LoVo (cell line): Measurements from ENCODE around the gene ATRN.
"Not testable (repeated sequence)": the region's sequence is repeated elsewhere in the genome, so short reads cannot be mapped to it uniquely, and the experiment has no call there.

Experiments
- DNase-seq: peaks from one replicate; pipeline ENCODE4 v3.0.0-alpha.2; 2016; ENCODE audit warnings: low spot score

The ATRN gene

DNA sequence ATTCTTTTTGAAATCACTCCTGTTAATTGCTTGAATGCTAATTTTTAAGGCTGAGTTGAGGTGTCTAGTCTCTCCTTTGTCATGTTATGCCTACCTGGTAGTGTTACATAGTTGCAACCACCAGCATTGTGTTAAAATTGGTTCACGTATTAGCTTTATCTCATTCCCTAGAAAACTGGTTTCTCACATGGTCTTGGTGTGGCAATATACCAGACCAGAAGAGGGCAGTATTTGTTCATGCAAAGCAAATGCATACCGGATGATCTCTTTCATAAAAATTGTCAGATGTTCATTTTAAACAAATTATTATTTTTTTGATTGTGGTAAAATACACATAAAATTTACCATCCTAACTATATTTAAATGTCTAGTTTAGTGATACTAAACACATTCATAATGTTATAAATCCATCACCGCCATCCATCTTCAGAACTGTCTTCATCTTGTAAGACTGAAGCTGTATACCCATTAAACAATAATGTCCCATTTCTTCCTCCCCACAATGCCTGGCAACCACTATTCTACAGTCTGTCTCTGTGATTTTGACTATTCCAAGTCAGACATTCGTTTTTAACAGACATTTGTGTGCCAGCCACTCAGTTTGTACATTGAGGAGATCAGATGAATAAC, 92.8 kb downstream of the ATRN start:
- DNase-seq: peak; percentile 17

GRCh38 chr20:3565851-3566250, 95.0 kb downstream of the ATRN start:
- DNase-seq: no peak

DNA sequence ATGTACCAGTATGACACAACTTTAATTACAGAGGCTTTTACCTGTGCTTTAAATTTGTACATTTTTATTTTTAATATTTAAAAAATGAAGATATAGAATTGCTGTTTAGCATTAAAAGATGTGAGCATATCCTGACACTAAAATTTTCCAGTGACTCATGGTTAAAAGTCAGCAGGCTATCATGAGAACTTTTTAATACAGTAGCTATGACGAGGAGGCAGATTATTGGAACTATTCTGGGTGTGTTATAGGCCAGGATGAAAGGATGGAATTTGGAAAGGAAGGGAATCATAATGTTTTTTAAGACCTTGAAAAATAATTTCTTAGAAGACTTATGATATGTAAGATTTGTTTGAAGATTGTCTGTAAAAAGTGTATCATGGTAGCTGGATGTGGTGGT, 101.3 kb downstream of the ATRN start:
- DNase-seq: no peak

DNA sequence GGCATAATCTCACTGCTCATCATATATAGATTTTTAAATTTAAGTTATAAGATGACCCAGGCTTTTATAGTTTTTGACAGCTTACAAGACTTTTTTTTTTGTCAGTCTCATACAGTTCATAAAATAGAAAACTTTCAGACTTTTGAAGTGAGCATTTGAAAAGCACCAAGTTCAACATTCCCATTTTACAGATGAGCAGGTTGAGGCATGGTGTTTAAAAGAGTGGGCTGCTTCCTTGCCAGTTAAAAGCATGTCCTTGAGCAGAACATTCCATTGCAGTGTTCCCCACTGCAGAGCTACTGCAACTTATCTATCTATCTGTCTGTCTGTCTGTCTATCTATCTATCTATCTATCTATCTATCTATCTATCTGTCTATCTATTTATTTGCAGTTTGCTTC, 105.5 kb downstream of the ATRN start:
- DNase-seq: no peak

DNA sequence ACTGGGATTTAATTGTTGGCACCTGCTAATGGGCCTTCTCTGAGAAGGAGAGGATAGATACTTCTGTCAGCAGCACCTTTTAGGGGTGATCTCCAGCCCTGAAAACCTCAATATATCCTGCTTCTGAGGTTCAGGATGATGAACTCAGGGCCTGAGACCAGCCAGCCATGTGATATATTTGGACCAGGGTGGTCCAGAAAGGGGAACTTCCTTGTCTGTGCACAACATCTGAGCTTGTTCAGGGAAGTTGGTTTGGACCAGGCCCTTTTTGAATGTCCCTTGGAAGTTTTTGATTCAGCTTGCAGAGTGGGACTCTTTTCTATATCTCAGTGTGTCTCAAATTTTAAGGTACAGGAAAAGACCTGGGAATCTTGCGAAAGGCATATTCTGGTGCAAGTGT, 106.5 kb downstream of the ATRN start:
- no peak for DNase-seq

GRCh38 chr20:3580412-3580811, 109.6 kb downstream of the ATRN start:
- no peak for DNase-seq

- DNase-seq: no peak
These were observed 112.9 kb downstream of the ATRN start for GRCh38 chr20:3583765-3584164.

DNA sequence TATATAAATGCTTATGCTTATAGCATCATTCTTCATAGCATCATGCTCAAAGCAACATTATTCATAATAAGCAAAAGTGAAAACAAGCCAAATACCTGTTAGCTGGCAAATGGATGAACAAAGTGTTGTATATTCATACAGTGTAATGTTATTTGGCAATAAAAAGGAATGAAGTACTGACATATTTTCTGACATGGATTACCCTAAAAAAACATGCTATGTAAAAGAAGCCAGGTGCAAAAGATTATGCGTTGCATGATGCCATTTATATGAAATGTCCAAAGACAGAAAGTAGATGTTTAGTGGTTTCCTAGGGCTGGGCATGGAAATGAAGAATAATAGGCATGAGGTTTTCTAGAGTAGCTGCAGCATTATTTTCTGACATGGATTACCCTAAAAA, 115.3 kb downstream of the ATRN start:
- DNase-seq: no peak

- no peak for DNase-seq
These were observed 119.3 kb downstream of the ATRN start for GRCh38 chr20:3590164-3590563.

DNA sequence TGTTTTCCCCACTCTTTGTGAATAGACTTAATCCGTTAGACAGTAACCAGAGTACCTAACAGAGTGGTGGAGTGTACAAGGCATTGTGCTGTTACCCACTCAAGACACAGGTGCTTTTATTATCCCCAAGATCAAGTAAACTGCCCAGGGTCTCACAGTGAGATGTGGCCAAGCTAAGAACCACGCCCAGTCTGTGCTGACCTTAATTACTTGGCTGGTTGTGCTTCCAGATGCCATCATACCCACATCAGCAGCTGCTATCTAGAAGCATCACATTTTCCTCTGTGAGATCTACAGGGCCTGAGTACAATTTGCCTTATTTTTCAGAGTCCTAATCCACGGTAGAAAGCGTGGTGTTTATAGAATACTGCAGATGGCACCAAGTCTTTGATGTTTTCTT, 122.1 kb downstream of the ATRN start:
- no peak for DNase-seq

GRCh38 chr20:3595541-3595940, 124.7 kb downstream of the ATRN start:
- DNase-seq: no peak

DNA sequence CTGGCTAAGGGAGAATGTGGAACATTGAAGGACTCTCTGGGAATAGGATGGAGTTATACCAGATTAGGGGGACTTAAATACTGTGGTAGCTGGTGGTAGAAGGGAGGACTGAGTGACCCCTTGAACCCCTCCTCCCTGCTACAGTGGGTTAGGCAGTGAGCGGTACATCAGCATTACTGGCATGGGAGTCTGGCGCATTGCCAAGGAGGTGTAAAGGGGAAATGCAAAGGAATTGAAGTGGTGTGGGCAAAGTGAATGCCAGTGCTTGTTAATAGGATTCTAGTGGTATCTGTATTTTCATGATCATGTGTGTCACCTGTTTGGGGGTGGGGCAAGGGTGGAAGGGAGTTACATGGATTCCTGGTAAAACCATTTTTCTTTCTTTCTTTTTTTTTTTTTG, 132.3 kb downstream of the ATRN start:
- DNase-seq: no peak

DNA sequence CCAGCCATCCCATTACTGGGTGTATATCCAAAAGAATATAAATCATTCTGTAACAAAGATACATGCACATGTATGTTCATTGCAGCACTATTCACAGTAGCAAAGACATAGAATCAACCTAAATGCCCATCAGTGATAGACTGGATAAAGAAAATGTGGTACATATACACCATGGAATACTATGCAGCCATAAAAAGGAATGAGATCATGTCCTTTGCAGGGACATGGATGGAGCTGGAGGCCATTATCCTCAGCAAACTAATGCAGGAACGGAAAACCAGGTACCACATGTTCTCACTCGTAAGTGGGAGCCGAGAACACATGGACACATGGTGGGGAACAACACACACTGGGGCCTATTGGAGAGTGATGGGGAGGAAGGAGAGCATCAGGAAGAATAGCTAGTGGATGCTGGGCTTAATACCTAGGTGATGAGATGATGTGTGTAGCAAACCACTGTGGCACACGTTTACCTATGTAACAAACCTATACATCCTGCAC, 134.6 kb downstream of the ATRN start:
- DNase-seq: not testable (repeated sequence)

DNA sequence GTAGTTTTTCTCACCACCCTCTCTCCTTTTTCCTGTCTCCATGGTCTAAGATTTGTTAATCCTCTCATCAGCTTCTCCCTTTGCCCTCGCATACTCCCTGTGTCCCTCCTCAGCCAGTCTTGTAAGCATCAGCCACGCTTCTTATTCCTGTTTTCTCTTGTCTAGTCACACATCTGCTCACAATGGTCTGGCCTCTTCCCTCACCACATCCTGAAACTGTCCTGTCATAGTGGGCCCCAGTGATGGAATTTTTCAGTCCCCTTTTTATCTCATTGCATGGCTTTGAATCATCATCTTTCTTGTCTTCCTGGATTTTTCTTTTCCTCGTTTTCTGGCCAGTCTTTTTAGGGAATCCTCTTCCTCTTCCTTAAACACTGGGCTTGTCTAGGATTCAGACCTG, 135.2 kb downstream of the ATRN start:
- DNase-seq: no peak

GRCh38 chr20:3611901-3612300, 141.1 kb downstream of the ATRN start:
- no peak for DNase-seq

- DNase-seq: no peak
These were observed 142.2 kb downstream of the ATRN start for GRCh38 chr20:3612795-3613572.

DNA sequence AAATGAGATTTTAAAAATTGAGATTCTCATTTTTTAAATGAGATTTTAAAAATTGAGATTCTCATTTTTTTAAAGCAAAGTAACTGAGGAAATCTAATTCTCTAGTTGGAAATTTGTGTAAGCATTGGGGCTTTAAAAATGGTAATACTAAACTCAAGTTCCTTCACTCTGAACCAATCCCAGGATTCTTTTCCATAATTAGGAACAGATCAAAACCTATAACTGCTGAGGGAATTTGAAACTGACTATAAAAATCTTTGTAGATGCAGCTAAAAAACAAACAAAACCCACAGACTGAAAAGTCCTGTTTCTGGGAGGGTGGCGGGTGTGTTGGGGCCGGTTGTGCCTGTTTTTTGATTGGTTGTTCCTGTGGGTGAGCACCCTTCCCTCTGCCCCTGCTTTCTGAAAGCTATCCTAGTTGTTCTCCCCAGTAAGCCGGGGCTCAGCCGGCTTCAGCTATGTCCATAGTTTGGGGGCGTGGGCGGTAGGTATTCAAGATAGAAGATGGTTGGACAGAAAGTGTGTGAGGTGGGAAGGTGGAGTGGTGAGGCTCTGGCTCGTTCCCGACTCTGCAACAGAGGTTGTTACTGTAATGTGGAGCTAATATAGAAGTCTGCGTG, 143.1 kb downstream of the ATRN start:
- DNase-seq: no peak

DNA sequence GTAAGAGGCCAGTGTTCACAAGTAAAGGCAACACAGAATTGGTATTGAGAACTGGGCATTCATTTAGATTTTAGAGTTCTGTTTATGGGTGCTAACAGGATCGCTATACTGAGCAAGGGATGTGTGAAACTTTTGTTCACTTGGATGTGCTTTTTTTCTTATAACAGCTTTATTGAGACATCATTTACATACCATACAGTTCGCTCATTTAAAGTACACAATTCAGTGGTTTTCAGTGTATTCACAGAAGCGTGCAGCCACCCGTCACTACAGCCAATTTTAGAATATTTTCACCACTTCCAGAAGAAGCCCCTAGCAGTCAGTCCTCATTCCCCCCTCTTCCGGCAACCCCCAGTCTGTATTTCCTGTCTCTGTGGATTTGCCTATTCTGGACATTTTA, 143.6 kb downstream of the ATRN start:
- no peak for DNase-seq

DNA sequence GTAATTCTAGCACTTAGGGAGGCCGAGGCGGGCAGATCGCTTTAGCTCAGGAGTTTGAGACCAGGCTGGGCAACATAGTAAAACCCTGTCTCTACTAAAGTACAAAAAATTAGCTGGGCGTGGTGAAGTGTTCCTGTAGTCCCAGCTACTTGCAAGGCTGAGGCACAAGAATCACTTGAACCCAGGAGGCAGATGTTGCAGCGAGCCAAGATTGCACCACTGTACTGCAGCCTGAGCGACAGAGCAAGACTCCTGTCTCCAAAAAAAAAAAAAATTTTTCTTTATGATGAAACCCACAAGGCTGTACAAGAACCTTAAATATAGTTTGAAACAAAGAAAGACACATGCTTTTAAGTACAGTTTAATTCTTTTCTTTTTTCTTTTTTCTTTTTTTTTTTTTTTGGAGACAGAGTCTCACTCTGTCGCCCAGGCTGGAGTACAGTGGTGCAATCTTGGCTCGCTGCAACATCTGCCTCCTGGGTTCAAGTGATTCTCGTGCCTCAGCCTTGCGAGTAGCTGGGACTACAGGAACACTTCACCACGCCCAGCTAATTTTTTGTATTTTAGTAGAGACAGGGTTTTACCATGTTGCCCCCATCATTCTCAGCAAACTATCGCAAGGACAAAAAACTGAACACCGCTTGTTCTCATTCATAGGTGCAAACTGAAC, 144.5 kb downstream of the ATRN start:
- not testable (repeated sequence) for DNase-seq

DNA sequence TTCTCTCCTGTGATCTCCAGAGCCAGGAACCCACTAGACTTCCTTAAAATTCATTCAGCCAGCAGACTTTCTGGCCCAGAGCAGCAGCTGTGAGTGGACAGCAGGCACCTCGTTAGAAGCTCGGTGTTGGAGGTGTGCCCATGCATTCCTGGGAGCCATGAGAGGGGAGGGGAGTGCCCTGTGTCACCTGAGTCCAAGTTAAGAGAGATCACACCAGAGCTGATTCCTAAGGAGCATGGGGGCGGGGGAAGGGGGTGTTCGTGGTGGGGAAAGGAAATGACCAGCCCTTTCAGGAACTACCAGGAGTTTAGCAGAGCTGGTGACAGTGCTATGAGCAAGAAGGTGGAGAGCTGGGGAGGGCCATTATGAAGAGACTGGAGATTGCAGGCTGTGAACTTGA, 145.4 kb downstream of the ATRN start:
- DNase-seq: peak; percentile 6

DNA sequence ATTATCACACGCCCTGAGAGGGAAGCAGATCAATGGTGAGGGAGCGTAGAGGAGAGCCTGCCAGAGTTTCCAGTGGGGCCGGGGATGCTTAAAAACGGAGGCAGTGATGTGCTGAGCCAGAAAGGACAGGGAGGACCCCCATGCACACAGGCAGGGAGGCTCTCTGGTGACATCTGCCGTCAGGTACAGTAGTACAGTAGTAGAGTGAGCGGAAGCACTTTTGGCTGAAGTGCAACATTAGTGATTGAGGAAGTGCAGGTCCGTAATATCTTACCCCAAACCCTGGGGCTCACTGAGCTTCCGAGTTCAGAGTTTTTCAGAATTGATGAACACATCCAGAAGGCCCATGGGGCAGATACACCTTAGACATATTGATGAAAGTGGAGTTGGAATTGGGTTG, 150.3 kb downstream of the ATRN start:
- no peak for DNase-seq

DNA sequence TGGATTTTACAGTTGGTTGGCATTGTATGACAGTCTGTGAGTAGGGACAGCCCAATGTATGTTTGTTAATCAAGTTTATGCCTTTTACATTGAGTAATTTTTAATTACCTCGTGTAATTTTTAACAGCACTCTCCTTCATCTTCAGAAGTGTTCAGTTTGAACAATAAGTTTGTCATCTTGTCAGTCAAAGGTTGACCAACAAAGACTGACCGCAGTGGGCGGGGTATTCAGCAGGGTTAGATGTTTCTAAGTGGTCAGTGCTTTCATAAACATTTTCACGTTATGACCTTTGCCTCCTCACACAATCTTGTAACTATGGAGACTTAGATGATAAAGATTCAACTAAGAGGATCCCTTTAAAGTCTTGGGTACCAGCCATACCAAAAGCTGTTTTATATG, 151.6 kb downstream of the ATRN start:
- no peak for DNase-seq

DNA sequence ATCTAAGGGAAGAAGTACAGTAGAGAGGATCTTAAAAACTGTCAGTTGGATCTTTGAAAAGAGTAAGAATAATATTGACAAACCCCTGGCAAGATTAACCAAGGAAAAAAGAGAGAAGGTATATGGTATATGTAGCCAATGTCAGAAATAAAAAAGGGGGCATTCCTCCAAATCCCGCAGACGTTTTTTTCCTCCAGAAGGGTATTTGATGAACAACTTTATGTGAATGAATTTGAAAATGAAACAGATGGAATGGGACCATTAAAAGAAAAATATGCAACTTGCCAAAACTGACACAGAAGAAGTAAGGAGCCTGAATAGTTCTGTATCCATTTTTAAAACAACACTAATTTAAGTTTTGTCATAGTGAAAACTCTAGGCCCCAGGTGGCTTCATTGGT, 156.7 kb downstream of the ATRN start:
- DNase-seq: no peak
